NCI-H2107 treated with DMSO at 0.1 percent for 48 hours (cell line): ENCODE results near the gene SFXN5.
"Not testable (repeated sequence)": the region's sequence is repeated elsewhere in the genome, so short reads cannot be mapped to it uniquely, and the experiment has no call there.

Experiments
- DNase-seq: peaks from one replicate; lab custom pipeline; 2025; ENCODE audit not compliant: unreplicated experiment; lab: John Stamatoyannopoulos, UW

Gene SFXN5

DNA sequence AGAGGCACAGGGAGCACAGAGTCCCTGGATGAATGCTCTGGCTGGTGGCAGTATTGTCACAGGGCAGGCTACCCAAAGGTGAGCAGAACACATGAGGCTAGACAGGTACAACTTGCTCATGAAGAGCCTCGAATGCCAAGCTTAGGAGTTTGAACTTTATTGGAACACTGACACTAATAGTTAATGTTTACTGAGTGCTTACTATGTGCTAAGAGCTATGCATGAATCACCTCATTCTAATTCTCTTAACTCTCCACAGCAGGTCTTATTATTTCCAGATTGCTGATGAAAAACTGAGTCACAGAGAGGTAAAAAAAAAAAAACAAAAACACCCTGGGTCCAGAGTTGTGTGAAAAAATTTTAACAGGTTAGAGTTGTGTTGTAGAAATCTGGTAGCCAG, 160.3 kb downstream of the SFXN5 start:
- DNase-seq, result no peak

DNA sequence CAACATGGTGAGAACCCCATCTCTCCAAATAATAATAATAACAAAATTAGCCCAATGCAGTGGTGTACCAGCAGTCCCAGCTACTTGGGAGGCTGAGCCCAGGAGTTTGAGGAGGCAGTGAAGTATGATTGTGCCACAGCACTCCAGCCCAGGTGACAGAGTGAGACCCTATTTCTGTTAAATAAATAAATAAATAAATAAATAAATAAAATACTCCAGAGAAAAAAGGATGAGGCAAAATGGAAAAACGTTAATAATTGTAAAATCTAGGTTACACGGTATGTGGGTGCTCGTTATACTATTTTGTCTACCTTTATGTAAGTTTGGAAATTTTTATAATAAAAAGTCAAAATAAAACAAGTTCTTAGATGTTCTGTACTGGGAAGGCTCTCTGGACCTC, 162.8 kb downstream of the SFXN5 start:
- DNase-seq, result no peak

DNA sequence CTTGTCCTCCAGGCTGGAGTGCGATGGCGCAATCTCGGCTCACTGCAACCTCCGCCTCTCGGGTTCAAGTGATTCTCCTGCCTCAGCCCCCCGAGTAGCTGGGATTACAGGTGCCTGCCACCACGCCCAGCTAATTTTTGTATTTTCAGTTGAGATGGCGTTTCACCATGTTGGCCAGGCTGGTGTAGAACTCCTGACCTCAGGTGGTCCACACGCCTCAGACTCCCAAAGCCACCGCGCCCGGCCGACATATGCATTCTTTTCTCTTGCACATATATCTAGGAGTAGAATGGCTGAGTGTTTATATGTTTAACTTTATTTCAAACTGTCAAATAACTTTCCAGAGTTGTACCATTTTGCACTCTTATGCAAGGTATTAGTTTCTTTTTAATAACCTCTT, 164.1 kb downstream of the SFXN5 start:
- DNase-seq, result not testable (repeated sequence)

DNA sequence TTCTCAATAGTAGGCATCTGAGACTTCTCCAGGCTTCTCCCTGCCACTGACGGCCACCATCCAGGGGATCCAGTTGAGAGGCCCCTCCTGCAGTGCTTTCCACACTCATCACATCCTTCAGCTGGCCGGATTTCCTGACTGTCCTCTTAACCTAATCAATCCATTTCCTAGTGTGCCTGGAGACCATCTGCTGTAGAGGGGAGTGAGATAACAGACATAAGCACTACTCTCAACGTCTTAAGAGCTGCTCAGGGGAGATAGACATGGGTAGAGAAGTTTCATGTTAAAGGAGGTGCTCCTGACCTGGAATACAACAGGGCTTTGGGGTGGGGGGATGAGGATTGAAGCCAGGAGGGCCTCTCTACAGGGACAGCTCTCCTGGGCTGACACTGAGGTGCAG, 170.1 kb downstream of the SFXN5 start:
- no peak for DNase-seq

DNA sequence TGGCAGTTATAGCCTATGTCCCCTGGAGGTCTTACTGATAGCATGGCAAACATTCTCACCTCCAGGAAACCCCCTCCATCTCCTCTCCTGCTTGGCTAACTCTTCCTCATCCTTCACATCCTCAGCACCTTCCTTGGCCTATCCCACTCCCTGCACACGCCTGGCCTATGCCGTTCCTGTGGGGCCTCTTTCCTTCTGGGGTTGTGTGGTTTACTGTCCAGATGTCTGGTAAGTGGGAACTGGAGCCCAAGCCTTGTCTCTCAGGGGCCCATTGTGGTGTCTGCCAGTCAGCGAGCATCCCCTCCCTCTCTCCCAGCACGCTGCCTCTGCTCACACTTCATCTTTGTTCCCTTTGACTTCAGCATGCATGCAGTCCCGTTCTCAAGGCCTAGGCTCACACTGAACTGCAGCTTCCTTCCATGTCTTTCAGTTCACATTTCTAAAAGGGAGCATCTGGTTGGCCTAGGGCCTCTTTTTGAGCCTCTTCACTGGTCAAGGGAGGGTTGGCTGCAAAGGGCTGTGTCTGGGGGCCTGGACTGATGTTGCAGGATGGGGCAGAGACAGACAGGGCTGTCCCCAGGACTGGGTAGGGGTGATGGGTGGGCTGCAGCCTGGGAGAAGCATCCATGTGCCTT, 171.2 kb downstream of the SFXN5 start:
- no peak for DNase-seq

DNA sequence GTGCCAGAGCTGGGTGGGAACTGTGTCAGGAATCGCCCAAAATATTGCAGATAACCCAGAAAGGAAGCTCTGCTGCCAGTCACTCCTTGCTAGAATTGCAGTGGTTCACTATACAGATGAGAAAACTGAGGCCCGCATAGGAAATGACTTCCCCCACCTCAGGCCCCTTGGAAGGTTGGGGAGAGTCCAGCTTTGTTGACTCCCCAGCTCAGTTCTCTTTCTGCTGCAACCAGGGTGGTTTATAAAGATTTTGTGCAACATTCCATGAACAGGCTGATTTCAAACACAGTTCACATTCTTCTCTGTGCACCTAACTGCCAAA, 173.0 kb downstream of the SFXN5 start:
- DNase-seq, result no peak

DNA sequence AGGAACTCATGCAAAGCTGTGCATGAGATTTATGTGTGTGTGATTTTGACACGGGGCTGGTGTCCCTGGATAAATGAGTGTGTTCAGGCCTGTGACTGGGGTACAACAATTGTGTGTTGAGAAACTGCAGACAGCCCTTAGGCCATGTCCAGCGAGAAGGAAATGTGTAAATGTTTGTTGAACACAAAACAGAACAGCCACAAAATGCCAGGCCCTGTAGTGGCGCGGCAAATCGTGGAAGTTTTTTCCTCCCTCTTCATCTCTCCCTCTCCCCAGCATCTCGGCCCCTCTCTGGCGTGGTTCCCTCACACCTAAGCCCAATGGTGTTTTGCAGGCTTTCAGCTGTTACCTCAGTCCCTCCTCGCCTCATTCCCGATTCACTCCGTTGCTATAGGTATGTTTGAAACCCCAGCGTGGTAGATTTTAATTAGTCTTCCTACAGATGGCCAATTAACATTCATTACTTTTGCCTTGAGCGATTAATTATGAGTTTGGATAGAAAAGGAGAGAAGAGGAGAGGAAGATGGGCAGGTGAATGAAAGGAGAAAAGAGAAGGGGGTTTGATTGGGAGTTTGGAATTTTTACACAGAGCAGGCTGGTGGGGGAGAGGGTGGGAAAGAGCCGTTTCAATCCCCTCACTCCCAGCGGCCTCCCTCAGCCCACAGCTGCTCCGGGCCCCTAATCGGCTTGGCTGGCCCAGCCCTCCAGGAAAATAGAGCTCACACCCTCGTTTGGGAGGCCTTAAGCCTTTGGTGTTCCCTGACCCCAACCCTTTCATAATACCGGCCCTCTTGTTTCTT, 173.5 kb downstream of the SFXN5 start:
- DNase-seq, result no peak

DNA sequence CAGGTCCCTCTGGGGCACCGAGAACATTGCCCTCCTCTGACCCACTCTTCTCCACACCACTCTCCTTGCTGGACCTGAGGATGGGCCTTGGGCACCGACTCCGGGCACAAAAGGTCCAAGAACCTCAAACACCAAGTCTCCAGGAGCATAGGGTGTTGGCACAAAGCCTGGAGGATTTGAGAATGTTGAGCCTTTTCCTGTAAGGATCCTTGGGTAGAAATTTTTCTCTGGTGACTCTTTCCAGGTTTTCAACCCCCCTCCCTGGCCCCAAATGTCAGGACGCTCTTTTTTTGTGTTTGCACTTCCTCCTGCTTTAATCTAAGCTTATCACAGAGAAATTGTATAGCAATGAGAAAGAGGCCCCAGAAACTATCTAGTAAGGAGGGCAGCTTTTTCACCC, 175.1 kb downstream of the SFXN5 start:
- no peak for DNase-seq

DNA sequence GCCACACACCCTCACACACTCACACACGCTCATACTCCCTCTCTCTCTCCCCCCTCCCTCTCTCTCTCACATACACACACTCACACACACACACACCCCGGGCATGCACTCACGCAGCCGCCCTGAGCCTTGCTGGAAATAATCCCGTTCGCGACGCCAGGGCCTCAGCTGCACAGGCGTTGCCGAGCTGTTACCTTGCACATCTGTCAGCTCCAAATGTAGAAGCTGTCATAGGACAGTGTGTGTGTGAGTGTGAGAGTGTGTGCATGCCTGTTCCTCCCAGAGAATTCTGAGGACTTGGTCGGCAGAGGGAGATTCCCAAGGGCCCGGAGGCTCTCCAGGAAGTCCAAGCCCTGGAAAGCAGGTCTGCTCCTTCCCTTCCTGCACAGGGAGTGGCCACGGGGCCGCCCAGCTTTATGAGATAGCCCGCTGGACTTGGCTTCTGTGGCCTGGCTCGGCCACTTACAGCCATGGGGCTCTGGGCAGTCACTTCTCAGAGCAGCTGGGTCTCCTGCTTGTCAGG, 175.7 kb downstream of the SFXN5 start:
- no peak for DNase-seq

DNA sequence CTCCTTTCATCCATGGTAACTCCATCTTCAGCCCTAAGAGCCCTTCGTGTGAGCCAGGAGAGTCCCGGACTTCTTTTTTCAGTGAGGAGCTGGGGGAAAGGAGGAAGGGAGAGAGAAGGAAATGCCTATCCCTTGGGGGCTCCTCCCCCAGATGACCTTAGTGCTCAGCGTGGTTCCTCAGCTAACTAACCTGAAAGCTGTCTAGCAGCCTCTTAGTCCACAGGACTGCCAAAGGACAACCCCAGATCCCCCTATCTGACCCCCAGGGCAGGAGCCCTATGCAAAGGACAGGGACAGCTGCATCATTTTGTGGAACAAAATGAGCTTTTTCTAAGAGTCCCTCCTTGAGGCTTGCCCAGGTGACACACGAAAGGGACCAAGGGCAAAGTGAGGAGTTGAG, 176.4 kb downstream of the SFXN5 start:
- no peak for DNase-seq

DNA sequence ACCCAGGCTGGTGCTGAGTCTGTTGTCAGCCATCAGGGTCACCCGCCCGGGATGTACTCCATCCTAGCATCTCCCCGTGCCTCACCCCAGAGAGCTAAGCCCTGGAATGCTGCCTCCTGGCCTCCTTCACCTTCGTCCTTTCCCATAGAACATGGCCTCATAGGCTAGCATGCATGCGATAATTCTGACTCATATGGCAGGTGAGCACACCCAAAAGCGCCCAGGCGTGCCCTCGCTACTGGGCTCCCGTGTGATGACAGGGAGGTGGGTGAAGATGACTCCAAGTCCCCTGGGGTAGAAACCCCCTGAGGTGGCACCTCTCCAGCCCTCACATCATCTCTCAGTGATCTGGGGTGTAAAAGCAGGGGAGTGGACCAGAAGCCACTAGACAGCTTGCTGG, 177.0 kb downstream of the SFXN5 start:
- no peak for DNase-seq

DNA sequence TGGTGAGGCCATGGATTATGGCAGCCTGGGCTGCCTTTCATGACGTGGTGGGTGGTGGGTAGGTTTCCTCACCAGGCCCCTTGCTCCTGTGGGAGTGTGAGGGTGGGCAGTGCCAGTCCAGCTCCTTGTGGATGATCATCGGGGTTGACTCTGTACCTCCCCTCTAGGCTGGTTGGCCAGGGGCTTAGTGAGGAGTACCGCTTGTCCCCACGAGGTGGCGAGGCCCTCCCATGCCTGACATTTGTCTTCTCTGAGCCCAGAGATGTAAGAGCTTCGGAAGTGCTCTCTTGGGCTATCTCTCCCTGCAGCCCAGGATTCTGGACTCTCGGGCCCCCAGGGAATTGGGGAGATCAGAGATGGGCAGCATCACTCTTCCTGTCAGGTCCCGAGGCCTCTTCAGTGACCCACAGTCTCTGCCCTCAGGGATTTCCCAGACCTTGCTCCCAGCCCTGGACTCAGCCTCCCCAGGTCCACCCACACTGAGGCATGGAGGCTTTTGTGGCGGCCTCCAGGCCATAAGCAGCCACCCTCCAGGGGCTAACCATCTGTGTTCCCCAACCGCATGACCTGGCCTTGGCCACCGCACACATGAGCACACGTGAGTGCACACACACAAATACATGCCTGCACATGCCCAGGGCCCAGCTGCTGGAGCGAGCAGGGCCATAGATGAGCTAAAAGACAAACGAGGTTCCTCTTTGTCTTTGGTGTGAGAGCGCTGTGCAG, 177.8 kb downstream of the SFXN5 start:
- DNase-seq, result peak; percentile 10

DNA sequence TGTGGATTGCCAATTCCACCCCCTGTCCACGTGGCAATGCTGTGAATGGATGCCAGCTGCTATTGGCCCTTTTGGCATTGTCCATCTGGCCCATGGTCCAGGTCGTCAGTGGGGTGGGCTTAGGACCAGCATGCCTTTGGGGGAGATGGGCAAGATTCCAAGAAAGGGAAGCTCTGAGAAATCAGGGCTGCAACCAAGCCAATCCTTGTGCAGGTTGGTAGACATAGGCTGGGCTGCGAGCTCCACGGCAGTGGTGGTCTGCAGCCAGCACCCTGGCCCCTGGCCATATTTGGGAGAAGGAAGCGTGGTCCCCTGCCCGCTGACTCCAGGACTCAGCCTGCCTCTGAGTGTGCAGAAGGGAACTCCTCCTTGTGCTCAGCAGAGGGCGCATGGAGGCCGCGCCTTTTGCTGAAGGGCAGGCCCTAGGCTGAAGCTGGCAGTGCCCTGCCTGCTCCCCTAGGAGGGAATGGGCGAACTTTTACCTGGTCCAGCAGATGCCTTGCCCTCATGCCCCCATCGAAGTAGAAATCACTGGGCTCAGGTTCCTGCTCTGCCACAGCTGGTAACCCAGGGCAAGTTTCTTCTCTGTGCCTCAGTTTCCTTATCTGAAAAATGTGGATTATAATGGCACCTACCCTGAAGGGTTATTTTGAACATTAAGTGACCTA, 178.9 kb downstream of the SFXN5 start:
- peak; percentile 30 for DNase-seq
